Sigmoid colon (tissue), 4 donors: ENCODE data around the gene THYN1.

Experiments used
- EP300 ChIP-seq, 4 donors: sonication (generic); formaldehyde crosslinking; IDR thresholded peaks; one replicate each; pipeline ENCODE4 v1.6.1; 2017; ENCODE audit warnings: antibody characterized with exemption in 4 of 4
- POLR2A ChIP-seq, 2 donors: fragments of 450-650 bp; IDR thresholded peaks; one replicate each; pipeline ENCODE4 v1.6.1; 2016; ENCODE audit warnings: antibody characterized with exemption in 2 of 2, mild to moderate bottlenecking in 2 of 2, moderate library complexity in 2 of 2
- TF ChIP-seq, protein P1 (sequence below), 4 experiments: fragments of 450-650 bp in 3 of 4; fragments of 200-600 bp in 1 of 4; IDR thresholded peaks; one replicate each; pipeline ENCODE4 v1.5.1; 2016 to 2019; ENCODE audit warnings: antibody characterized with exemption in 4 of 4, mild to moderate bottlenecking in 3 of 4, moderate library complexity in 2 of 4

DNA sequence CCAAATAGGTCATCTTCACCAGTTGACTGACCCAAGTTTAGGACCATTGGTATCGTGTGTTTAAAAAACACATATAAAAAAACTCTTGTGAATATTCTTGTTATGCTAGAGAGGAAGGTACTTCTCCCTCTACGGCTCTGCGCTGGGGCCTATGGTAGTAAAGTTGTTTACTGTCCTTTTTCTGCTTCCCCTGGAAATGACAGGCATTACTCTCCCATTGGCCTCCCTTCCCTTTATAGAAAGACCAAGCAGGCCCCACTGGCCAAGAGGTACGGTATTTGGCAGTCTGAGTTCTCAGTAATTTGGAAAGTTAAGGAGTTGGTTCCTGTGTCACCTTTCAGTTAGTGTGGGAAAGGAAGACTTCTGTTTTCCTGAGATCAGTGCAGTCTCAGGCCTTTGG, 6.5 kb downstream of the THYN1 start:
- TF ChIP-seq POLR2A (IDR thresholded peaks at IDR 0.05): no peak
- TF ChIP-seq, protein P1, sequence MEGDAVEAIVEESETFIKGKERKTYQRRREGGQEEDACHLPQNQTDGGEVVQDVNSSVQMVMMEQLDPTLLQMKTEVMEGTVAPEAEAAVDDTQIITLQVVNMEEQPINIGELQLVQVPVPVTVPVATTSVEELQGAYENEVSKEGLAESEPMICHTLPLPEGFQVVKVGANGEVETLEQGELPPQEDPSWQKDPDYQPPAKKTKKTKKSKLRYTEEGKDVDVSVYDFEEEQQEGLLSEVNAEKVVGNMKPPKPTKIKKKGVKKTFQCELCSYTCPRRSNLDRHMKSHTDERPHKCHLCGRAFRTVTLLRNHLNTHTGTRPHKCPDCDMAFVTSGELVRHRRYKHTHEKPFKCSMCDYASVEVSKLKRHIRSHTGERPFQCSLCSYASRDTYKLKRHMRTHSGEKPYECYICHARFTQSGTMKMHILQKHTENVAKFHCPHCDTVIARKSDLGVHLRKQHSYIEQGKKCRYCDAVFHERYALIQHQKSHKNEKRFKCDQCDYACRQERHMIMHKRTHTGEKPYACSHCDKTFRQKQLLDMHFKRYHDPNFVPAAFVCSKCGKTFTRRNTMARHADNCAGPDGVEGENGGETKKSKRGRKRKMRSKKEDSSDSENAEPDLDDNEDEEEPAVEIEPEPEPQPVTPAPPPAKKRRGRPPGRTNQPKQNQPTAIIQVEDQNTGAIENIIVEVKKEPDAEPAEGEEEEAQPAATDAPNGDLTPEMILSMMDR (IDR thresholded peaks at IDR 0.05): no peak
- TF ChIP-seq EP300 (IDR thresholded peaks at IDR 0.05): no peak
